ENCODE results near the gene AASDHPPT.
A peak's percentile ranks its signal among the peaks of the same experiment; 100 is the strongest.

Gene AASDHPPT

DNA sequence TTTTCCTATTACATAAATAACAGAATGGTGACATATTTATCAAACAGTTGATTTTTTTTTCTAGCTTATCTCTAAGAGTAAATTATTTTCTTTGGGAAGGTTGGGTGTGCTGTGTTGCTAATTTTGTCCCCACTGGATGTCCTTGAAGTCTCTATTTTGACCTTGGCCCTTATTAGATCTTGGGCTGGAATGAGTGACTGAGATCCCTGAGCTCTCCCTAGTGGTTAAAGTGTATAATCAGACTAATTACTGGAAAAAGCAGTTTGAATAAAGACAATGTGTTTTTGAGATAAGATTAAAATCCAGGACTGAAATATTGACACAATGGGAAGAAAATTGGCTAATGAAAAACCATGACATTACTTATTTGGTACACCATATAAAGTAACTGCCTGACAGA lies 56.1 kb downstream of the AASDHPPT start:
- H3K9me2 ChIP-seq (replicated peaks; ENCODE audit: low read depth, low read length): no peaks in the 10 kb centered on the region
- no peaks in the 10 kb centered on the region for H3K36me3 ChIP-seq (ENCODE audit: insufficient read depth, low read length)
- no peaks in the 10 kb centered on the region for H3K9me3 ChIP-seq (ENCODE audit: insufficient read depth, low read depth, low read length)
- H3K4me1 ChIP-seq (ENCODE audit: insufficient read depth, low read length, poor library complexity, severe bottlenecking): peaks cover 8% of the 10 kb centered on the region
- no peak overlapping the region for H3K4me3 ChIP-seq (ENCODE audit: low read length, poor library complexity, severe bottlenecking)
- no peaks in the 10 kb centered on the region for H3F3A ChIP-seq (ENCODE audit: low read depth)
- no peak for TF ChIP-seq EZH2phosphoT487 (IDR thresholded peaks at IDR 0.05; ENCODE audit: borderline replicate concordance)
- TF ChIP-seq, protein P1, sequence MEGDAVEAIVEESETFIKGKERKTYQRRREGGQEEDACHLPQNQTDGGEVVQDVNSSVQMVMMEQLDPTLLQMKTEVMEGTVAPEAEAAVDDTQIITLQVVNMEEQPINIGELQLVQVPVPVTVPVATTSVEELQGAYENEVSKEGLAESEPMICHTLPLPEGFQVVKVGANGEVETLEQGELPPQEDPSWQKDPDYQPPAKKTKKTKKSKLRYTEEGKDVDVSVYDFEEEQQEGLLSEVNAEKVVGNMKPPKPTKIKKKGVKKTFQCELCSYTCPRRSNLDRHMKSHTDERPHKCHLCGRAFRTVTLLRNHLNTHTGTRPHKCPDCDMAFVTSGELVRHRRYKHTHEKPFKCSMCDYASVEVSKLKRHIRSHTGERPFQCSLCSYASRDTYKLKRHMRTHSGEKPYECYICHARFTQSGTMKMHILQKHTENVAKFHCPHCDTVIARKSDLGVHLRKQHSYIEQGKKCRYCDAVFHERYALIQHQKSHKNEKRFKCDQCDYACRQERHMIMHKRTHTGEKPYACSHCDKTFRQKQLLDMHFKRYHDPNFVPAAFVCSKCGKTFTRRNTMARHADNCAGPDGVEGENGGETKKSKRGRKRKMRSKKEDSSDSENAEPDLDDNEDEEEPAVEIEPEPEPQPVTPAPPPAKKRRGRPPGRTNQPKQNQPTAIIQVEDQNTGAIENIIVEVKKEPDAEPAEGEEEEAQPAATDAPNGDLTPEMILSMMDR (conservative IDR thresholded peaks at IDR 0.05; ENCODE audit: low read length): peak; percentile 72
- no peaks in the 10 kb centered on the region for H4K20me1 ChIP-seq (ENCODE audit: insufficient read depth, low read length, poor library complexity, severe bottlenecking)
- no peak overlapping the region for H3K4me2 ChIP-seq (ENCODE audit: low read depth, low read length, poor library complexity, severe bottlenecking)
- H2AFZ ChIP-seq (ENCODE audit: low read length): no peak overlapping the region
- H3K27me3 ChIP-seq (ENCODE audit: insufficient read depth, low read length, poor library complexity, severe bottlenecking): no peaks in the 10 kb centered on the region
- H3K9ac ChIP-seq (ENCODE audit: low read depth, low read length, poor library complexity, severe bottlenecking): no peak overlapping the region
- no peaks in the 10 kb centered on the region for H3K79me2 ChIP-seq (ENCODE audit: insufficient read depth, low read length)

DNA sequence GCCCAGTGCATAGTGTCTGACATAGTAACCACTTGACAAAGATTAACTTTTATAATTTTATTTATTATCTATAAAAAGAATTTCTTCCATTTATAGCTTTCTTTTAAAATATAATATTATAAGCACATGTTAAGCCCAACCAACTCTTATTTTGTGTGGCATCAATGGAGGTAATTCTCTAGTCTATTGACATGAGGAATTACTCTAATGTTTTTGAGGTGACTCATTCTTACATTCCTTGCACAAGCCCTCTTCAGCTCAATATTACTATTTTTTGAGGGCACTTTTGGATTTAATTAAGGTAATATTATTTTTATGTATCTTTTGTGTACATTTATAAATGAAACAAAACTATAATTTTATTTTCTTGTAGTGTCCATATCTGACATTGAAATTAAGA lies 59.6 kb downstream of the AASDHPPT start:
- TF ChIP-seq, protein P1 (conservative IDR thresholded peaks at IDR 0.05; ENCODE audit: low read length): no peak
- no peak for TF ChIP-seq EZH2phosphoT487 (IDR thresholded peaks at IDR 0.05; ENCODE audit: borderline replicate concordance)

DNA sequence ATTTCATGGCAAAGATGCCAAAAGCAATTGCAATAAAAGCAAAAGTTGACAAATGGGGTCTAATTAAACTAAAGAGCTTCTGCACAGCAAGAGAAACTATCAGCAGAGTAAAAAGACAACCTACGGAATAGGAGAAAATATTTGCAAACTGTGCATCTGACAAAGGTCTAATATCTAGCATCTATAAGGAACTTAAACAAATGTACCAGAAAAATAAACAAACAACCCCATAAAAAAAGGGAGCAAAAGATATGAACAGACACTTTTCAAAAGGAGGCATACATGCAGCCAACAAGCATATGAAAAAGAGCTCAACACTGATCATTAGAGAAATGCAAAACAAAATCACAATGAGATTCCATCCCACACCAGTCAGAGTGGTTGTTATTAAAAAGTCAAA lies 60.3 kb downstream of the AASDHPPT start:
- no peak overlapping the region for H2AFZ ChIP-seq (ENCODE audit: low read length)
- no peaks in the 10 kb centered on the region for H4K20me1 ChIP-seq (ENCODE audit: insufficient read depth, low read length, poor library complexity, severe bottlenecking)
- H3K27me3 ChIP-seq (ENCODE audit: insufficient read depth, low read length, poor library complexity, severe bottlenecking): no peaks in the 10 kb centered on the region
- H3K9me3 ChIP-seq (ENCODE audit: insufficient read depth, low read depth, low read length): no peaks in the 10 kb centered on the region
- no peaks in the 10 kb centered on the region for H3F3A ChIP-seq (ENCODE audit: low read depth)
- no peaks in the 10 kb centered on the region for H3K36me3 ChIP-seq (ENCODE audit: insufficient read depth, low read length)
- TF ChIP-seq, protein P1 (conservative IDR thresholded peaks at IDR 0.05; ENCODE audit: low read length): no peak
- no peak for TF ChIP-seq EZH2phosphoT487 (IDR thresholded peaks at IDR 0.05; ENCODE audit: borderline replicate concordance)
- H3K4me2 ChIP-seq (ENCODE audit: low read depth, low read length, poor library complexity, severe bottlenecking): no peak overlapping the region
- no peak overlapping the region for H3K4me3 ChIP-seq (ENCODE audit: low read length, poor library complexity, severe bottlenecking)
- H3K9ac ChIP-seq (ENCODE audit: low read depth, low read length, poor library complexity, severe bottlenecking): no peak overlapping the region
- H3K9me2 ChIP-seq (replicated peaks; ENCODE audit: low read depth, low read length): no peaks in the 10 kb centered on the region
- no peaks in the 10 kb centered on the region for H3K4me1 ChIP-seq (ENCODE audit: insufficient read depth, low read length, poor library complexity, severe bottlenecking)
- H3K79me2 ChIP-seq (ENCODE audit: insufficient read depth, low read length): no peaks in the 10 kb centered on the region

More for the DNA sequence above, 59.6 kb downstream of the AASDHPPT start:
- Histone ChIP-seq H3K27me3 (ENCODE audit: insufficient read depth, low read length, poor library complexity, severe bottlenecking) (no peaks in the 10 kb centered on the region), H3K36me3 (ENCODE audit: insufficient read depth, low read length) (no peaks in the 10 kb centered on the region), H3K9me2 (replicated peaks; ENCODE audit: low read depth, low read length) (no peaks in the 10 kb centered on the region), H3K4me2 (ENCODE audit: low read depth, low read length, poor library complexity, severe bottlenecking) (no peak overlapping the region), H3K79me2 (ENCODE audit: insufficient read depth, low read length) (no peaks in the 10 kb centered on the region), H3K9me3 (ENCODE audit: insufficient read depth, low read depth, low read length) (no peaks in the 10 kb centered on the region), H3F3A (ENCODE audit: low read depth) (no peaks in the 10 kb centered on the region), H4K20me1 (ENCODE audit: insufficient read depth, low read length, poor library complexity, severe bottlenecking) (no peaks in the 10 kb centered on the region), H3K4me3 (ENCODE audit: low read length, poor library complexity, severe bottlenecking) (no peak overlapping the region), H3K4me1 (ENCODE audit: insufficient read depth, low read length, poor library complexity, severe bottlenecking) (no peaks in the 10 kb centered on the region), H3K9ac (ENCODE audit: low read depth, low read length, poor library complexity, severe bottlenecking) (no peak overlapping the region), H2AFZ (ENCODE audit: low read length) (no peak overlapping the region)
